ENCODE results near the gene NOL11.
"Not testable (repeated sequence)": the region's sequence is repeated elsewhere in the genome, so short reads cannot be mapped to it uniquely, and the experiment has no call there.

NOL11 gene

DNA sequence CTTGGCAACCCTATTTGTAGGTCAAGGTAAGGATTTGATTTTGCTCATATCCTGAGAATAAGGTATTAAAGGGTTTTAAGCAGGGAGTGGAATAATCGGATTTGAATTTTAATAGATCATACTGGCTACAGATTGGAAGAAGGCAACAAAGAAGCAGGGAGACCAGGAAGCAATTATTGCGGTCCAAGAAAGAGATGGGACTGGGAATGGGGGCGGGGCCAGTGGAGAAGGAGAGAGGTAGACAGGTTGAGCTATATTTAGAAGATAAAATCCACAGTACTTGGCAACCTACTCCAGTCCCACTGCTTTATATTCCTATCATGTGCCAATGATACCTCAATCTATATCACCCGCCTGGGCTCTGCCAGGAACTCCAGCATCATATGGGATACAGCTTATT lies 5.8 kb upstream of the NOL11 start:
- no peak for DNase-seq

DNA sequence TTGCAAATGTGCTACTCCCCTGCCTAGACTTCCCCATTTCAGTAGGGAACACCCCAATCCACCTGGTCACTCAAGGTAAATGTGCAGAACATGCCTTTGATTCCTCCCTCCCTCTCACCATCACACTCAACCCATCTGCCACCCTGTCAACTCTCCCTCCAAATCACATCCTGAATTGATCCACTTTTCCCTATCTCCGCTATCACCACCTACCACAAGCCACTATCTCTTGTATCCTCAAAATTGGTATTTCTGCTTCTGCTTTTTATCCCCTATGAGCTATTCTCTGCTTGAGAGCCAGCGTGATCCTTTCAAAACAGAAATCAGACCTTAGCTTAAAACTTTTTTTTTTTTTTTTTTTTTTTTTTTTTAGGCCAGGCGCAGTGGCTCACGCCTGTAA lies 5.4 kb upstream of the NOL11 start:
- no peak for DNase-seq

DNA sequence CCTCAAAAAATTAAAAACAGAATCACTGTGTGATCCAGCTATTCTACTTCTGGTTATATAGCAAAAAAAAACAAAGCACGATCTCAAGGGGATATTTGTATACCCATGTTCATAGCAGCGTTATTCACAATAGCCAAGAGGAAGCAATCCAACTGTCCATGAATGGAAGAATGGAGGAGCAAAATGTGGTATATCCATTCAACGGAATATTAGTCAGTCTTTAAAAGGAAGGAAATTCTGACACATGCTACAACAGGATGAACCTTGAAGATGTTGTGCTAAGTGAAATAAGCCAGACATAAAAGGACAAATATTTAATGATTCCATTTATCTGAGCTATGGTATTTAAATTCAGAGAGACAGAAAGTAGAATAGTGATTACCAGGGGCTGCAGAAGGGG lies 4.6 kb upstream of the NOL11 start:
- DNase-seq = no peak

DNA sequence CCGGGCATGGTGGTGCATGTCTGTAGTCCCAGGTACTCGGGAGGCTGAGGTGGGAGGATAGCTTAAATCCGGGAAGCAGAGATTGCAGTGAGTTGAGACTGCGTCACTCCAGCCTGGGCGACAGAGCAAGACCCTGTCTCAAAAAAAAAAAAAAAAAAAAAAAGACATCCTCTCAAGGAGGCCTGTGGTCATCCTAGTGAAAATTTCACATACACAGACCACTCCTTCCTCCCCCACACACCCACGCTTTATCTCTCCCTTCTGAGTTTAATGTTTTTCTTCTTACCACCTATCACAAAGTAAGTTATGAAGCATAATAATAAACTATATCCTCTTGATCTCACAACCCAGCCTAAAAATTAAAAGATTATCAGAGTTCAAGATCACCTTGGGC lies 1.3 kb upstream of the NOL11 start:
- DNase-seq = no peak

DNA sequence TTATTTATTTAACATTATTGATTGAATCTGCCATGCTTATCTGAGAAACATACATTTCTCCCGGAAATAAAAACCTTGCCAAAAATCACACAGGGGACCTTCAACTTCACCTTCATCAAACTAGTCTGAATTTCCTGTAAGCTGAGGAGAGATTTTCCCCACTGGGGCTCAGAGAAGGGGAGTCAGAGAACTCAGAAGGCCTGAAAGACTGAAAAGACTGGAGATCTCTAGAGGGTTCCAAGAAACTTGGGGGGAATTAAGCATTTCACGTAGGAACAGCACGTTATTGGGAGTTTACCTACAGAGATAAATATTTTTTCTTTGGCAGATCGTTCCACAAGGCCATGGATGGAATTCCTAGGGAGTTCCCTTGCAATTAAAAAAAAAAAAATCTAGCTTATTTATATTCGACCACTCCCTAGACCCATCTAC lies 528 bp upstream of the NOL11 start:
- no peak for DNase-seq

DNA sequence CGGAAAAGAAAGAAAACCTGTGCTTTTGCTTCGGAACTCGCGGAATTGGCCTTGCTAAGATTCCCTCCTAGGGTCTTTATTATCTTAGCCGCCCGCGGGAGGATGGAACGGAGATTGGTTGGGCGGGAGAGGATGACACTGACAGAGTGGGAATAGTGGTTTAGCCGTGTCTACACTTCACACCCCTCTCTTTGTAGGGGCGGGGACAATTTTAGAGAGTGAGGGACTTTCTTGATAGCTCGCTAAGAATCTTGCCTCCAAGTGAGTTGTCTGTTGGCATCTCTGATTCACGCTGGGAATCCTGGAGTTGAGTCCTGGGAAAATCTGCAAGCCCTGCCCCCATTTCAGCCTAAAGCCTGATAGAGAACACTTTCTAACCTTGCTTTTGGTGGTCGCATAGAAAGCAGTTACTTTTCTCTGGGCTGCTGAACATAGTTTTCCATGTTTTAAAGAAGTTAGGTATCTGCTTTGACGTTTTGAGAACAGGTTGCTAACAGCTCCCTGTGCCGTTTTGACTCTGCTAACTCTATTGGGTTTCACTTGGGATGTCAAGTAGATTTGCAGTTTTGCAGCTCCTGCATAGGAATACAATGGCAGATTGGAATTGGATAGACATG lies 697 bp downstream of the NOL11 start:
- no peak for DNase-seq

DNA sequence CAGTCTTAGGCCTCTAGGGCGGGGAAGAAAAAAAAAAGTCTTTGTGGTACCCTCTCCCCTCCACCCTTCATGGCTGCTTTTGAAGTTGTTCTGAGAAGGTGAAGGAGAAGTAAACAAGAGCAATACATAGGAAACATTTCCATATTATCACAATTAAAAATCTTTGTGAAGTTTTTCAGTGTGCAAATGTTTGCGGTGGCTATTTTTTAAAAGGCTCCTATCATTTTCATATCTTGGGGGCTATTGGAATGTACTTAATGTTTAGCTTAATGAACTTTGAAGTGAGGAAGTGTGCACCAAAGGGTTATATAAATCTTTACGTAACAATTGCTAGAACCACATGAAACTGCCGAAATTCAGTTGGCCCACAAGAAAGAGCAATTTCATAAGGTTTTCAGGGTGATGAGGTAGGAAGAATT lies 7.6 kb downstream of the NOL11 start:
- no peak for DNase-seq

DNA sequence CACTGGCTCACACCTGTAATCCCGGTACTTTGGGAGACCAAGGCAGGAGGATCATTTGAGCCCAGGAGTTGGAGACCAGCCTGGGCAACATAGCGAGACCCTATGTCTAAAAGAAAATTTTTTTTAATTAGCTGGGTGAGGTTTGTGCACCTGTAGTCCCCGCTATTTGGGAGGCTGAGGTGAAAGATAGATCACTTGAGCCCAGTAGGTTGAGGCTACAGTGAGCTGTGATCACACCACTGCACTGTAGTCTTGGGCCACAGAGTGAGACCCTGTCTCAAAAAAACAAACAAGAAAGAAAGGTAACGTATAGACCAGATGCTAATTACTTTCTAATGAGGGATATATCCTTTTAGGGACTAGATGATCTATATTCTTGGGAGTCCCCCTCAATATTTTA lies 8.1 kb downstream of the NOL11 start:
- DNase-seq = no peak

DNA sequence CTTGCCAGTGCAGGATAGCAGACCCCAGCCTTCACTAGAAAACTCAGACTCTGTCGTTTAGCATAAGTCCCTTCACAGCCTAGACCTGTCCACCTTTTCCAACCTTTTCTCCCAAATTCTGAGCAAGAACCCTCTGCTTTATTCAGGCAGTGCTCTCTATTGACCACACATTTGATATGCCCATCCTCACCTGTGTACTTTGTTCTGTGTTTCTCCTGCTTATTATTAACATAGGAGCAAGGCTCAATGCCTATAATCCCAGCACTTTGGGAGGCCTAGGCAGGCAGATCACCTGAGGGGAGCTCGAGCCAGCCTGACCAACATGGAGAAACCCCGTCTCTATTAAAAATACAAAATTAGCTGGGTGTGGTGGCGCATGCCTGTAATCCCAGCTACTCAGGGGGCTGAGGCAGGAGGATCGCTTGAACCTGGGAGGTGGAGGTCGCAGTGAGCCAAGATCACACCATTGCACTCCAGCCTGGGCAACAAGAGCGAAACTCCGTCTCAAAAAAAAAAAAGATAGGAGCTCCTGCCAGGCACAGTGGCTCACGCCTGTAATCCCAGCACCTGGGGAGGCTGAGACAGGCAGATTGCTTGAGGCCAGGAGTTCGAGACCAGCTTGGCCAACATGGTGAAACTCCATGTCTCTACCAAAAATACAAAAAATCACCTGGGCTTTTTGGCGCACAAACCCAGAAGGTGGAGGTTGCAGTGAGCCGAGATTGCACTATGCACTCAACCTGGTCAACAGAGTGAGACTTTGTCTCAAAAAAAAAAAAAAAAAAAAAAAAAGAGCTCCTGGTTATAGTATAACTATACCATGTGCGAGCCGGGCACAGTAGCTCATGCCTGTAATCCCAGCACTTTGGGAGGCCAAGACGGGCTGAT lies 9.7 kb downstream of the NOL11 start:
- DNase-seq = not testable (repeated sequence)

DNA sequence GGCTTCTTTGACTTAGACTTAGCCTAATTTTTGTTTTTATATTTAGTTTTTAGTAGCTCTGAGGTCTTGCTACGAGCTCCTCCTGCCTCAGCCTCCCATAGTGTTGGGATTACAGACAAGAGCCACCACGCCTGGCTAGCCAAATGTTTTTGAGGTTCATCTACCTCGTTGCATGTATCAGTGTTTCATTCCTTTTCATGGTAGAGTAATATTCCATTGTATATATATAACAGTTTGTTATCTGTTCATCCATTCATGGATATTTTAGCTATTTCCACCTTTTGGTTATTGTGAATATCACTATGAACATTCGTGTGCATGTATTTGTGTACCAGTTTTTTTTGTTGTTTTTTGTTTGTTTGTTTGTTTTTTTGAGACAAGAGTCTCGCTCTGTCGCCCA lies 12.2 kb downstream of the NOL11 start:
- DNase-seq = no peak

DNA sequence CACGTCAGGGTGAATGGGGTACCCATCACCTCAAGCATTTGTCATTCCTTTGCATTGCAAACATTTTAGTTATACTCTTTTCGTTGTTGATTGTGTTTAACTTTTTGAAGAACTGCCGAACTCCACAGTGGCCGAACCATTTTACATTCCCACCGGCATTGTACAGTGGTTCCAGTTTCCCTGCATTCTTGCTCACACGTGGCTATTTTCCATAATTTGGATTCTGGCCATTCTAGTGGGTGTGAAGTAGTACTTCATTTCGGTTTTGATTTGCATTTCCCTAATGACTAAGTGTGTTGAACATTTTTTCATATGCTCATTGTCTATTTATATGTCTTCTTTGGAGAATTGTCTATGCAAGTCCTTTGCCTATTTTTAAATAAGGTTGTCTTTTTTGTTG lies 13.0 kb downstream of the NOL11 start:
- no peak for DNase-seq

DNA sequence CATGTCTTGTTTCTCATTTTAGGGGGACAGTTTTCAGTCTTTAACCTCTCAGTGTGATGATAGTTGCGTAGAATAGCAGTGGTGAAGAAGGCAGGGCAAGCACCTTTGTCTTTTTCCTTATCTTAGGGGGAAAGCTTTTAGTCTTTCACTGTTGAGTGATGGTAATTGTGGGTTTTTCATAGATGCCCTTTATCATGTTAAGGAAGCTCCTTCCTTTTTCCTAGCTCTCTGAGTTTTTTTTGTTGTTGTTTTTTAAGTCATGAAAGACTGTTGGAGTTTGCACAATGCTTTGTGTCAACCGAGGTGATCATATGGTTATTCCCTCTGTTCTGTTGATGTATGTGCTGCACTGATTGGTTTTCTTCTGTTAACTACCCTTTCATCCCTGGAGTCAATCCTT lies 15.7 kb downstream of the NOL11 start:
- DNase-seq = no peak

DNA sequence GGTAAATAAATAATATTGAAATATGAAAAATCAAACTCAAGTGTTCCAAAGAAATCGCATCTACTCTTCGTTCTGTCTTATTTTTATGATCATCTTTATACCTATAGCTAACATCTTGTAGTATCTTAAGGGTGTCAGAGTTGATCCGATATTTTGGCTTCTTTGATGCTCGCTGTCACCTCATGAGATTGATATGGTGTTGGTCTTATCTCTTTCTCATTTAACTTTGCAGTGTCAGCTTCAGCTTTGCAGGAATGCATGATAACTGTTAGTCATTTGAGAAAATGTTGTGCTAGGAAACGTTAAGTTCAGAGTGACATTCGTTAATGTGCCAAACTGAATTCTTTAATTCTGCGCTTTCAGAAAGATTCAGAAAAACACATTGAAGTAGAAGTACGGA lies 19.4 kb downstream of the NOL11 start:
- DNase-seq = no peak

DNA sequence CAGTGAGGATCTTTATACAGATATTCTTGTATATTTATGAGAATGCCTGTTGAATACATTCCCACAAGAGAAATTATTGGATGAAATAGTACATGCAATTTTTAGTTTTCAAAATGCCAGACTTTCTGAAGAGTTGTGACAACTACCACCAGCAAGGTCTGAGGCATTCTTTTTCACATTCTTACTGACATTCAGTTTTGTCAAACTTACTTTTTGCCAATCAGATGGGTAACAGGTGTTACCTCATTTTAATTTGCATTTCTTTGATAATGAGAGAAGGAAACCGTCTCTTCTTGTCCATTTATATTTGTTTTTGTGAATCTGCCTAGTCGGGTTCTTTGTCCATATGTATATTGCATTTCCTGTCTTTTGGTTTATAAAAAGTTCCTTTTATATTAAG lies 24.3 kb downstream of the NOL11 start:
- DNase-seq = no peak

DNA sequence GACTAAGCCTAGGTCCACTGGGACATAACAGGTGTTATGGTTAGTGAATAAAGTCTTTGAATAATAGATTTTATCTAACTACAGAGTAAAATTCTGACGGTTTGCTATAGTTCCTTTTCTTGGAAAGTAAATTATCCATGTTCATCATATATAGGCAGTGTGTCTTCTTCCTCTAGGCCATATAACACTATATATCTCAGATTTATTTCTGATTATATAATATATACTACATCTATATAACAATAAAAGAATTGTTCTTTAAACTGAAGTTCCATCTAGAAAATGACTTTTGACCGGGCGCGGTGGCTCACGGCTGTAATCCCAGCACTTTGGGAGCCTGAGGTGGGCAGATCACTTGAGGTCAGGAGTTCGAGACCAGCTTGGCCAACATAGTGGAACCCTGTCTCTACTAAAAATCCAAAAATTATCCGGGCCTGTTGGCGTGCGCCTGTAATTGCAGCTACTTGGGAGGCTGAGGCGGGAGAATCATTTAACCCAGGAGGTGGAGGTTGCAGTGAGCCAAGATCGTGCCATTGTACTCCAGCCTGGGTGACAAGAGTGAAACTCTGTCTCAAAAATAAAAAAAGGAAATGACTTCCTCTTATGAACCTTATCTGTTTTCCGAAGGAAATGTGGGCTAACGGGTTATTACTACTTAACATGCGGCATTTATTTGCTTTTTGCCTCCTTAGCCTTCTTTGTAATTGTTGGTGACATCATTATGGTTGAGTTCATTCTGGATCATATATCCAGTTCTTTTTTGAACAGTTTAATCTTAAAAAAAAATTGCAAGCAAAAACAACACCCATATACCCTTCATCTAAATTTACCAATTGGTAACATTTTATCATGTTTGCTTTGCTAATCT lies 29.2 kb downstream of the NOL11 start:
- no peak for DNase-seq

DNA sequence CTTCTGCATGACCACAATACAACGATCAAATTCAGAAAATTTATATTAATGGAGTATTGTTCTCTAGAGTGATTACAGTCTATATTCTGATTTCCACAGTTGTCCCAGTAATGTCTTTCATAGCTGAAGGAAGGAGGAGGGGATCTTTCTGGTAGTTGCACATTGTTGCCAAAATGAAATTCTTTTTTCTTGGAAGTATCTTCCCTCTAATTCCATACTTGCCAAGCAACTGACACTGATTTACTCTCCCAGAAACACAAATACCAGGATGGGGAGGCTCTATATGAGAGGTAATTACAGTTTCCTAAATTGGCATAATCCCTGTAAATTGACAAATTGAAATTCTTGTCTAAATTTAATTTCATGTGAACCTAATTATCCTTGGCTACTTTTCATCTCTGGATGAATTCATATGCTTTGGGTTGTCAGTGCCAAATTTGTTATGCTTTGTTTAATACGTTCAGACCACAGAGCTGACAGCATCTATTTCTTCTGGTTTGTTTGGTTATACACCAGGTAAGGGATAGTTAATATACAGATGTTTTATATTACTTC lies 30.0 kb downstream of the NOL11 start:
- DNase-seq = no peak

DNA sequence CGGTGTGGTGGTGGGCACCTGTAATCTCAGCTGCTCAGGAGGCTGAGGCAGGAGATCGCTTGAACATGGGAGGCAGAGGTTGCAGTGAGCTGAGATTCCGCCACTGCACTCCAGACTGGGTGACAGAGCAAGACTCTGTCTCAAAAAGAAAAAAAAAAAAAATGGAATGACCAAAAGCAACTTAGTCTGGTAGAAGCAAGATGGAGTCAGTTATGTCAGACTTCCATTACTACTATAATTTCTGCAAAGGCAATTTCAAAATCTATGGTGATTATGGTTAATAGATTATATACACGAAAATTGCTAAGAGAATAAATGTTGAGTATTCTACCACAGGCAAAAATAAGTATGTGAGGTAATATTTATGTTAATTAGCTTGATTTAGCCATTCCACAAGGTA lies 32.3 kb downstream of the NOL11 start:
- no peak for DNase-seq

DNA sequence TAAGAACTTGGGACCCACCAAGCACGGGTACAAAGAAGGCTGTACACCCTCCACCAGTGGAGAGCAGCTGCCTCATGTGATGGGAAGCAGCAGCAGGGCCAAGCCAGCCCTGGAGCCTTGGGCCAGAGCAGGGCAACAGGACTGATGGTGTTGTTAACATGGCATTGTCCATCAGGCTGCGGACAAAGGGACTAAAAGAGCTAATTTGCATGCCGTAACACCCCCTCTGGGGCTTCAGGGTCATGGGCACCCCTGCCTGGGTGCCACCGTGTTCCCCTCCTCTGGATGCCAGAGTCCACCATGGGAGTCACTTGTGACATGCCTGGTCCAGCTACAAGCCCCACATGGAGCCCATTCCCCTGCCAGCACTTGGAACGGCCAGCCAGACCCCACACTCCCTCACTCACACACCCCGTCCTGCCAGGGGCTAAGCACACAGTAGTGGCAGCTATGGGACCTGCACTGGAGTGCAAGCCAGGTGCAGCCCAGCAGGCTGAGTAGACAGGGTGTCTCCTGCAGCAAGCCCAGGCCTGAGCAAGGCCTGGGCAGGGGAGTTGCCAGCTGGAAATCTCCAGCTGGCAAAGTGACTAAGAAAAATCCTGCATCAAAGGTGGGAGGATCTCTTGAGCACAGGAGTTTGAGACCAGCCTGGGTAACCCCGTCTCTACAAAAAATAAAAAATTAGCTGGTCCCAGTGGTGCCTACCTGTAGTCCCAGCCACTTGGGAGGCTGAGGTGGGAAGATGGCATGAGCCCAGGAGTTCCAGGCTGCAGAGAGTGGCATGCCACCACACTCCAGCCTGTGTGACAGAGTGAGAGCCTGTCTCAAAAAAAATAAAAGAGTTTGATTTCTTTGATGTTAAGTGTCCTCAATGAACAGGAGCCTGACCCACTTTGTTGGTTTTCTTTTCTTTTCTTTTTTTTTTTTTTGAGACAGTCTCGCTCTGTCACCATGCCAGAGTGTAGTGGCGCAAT lies 33.7 kb downstream of the NOL11 start:
- DNase-seq = peak; percentile 17

DNA sequence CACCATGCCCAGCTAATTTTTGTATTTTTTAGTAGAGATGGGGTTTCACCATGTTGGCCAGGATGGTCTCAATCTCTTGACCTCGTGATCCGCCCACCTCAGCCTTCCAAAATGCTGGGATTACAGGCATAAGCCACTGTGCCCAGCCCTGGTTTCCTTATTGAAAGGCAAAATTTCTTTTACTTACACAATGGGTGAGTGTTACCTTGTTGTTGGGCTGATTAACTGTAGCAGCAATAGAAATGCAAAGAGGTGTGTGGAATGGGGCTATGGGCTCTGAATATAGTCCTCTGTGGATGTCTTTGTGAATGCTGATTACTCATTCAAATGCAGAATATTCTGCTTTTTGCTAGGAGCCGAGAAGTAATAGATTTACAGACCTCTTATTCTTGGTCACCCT lies 34.4 kb downstream of the NOL11 start:
- DNase-seq = not testable (repeated sequence)

DNA sequence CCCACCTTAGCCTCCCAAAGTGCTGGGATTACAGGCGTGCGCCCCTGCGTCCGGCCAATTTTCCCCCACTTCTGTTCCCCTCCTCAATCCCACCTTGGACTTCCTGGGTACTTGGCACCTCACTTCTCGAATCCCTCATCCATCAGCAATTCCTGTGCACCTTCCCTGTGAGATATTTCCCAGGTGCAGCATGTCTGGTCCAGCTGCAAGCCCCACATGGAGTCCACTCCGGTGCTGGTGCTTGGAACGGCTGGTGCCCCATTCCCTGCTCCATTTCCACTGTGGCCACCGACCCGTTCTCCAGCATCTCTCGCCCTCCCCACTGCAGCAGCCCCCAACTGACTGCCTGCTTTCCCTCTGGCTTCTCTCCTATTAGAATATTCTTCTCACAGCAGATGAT lies 35.3 kb downstream of the NOL11 start:
- no peak for DNase-seq

DNA sequence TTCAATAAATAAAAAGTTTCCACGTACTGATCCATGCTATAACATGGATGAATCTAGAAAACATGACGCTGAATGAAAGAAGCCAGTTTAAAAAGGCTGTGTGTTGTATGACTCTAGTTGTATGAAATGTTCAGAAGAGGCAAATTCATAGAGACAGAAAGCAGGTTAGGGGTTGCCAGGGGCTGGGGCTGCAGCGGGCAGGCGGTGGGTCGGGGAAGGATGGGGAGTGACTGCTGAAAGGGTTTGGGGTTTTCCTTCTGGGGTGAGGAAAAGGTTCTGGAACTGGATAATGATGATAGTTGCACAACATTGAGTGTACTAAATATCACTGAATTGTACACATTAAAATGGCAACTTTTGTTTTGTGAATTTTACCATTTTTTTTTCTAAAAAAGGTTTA lies 36.3 kb downstream of the NOL11 start:
- DNase-seq = no peak

DNA sequence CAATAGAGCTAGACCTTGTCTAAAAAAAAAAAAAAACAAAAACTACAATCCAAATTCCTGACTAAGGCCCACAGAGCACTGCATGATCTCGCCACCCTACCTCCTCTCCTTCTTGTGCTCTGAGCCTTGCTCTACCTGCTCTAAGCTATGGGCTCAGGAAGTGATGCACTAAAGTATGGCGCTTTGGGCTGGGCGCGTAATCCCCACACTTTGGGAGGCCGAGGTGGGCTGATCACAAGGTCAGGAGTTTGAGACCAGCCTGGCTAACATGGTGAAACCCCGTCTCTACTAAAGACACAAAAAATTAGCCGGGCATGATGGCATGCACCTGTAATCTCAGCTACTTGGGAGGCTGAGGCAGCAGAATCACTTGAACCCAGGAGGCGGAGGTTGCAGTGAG lies 37.0 kb downstream of the NOL11 start:
- DNase-seq = not testable (repeated sequence)

All from NCI-H1694 (cell line).